Measurements from ENCODE around the gene GLE1.

DNA sequence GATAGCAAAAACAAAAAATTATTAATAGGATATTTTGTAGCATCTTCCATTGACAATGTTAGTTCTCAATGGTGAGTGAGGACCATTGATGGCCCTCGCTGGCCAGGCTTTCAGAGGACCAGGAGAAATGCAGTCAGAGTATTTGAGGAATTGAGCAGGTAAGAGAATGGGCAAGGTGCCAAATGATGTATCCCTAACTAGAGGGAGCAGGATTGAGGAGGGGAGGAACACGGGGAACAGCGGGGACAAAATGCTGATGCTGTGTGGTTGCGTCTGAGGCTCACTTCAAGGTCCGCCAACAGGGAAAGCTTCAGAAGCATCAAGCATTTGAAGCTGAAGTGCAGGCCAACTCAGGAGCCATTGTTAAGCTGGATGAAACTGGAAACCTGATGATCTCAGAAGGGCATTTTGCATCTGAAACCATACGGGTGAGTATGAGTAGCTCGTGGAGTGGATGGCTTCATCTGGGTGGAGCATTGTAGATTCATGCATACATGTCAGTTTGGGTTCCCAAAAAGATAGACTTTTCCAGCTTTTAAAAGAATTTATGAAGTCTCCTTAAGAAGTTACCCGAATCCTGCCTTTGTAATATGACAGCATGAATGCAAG, 64.1 kb downstream of the GLE1 start:
- TF ChIP-seq, protein P1, sequence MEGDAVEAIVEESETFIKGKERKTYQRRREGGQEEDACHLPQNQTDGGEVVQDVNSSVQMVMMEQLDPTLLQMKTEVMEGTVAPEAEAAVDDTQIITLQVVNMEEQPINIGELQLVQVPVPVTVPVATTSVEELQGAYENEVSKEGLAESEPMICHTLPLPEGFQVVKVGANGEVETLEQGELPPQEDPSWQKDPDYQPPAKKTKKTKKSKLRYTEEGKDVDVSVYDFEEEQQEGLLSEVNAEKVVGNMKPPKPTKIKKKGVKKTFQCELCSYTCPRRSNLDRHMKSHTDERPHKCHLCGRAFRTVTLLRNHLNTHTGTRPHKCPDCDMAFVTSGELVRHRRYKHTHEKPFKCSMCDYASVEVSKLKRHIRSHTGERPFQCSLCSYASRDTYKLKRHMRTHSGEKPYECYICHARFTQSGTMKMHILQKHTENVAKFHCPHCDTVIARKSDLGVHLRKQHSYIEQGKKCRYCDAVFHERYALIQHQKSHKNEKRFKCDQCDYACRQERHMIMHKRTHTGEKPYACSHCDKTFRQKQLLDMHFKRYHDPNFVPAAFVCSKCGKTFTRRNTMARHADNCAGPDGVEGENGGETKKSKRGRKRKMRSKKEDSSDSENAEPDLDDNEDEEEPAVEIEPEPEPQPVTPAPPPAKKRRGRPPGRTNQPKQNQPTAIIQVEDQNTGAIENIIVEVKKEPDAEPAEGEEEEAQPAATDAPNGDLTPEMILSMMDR (conservative IDR thresholded peaks at IDR 0.05; ENCODE audit: low read depth, low read length): no peak
- TF ChIP-seq EZH2phosphoT487 (IDR thresholded peaks at IDR 0.05; ENCODE audit: borderline replicate concordance, low read length) (no peak), EZH2 (IDR thresholded peaks at IDR 0.05; ENCODE audit: low read length, unreplicated experiment) (no peak)
